ENCODE results near the gene CARMIL1.
A peak's percentile ranks its signal among the peaks of the same experiment; 100 is the strongest.
"Not testable (repeated sequence)": the region's sequence is repeated elsewhere in the genome, so short reads cannot be mapped to it uniquely, and the experiment has no call there.

Gene CARMIL1

GRCh38 chr6:25578538-25578937, 299.4 kb downstream of the CARMIL1 start:
- DNase-seq (ENCODE audit: low spot score), result no peak

- no peak for DNase-seq (ENCODE audit: low spot score)
Measured at GRCh38 chr6:25579391-25579883, 300.3 kb downstream of the CARMIL1 start.

GRCh38 chr6:25579902-25580495, 300.8 kb downstream of the CARMIL1 start:
- no peak for DNase-seq (ENCODE audit: low spot score)

- peak; percentile 6 for DNase-seq (ENCODE audit: low spot score)
Measured at GRCh38 chr6:25582101-25582500, 302.9 kb downstream of the CARMIL1 start.

GRCh38 chr6:25583099-25583498, 303.9 kb downstream of the CARMIL1 start:
- DNase-seq (ENCODE audit: low spot score), result peak; percentile 5

GRCh38 chr6:25583906-25584305, 304.7 kb downstream of the CARMIL1 start:
- no peak for DNase-seq (ENCODE audit: low spot score)

GRCh38 chr6:25585225-25585624, 306.1 kb downstream of the CARMIL1 start:
- no peak for DNase-seq (ENCODE audit: low spot score)

- DNase-seq (ENCODE audit: low spot score), result not testable (repeated sequence)
Measured at GRCh38 chr6:25586119-25586518, 306.9 kb downstream of the CARMIL1 start.

- DNase-seq (ENCODE audit: low spot score), result no peak
Measured at GRCh38 chr6:25586927-25587326, 307.8 kb downstream of the CARMIL1 start.

- no peak for DNase-seq (ENCODE audit: low spot score)
Measured at GRCh38 chr6:25590986-25591385, 311.8 kb downstream of the CARMIL1 start.

GRCh38 chr6:25596928-25597818, 318.0 kb downstream of the CARMIL1 start:
- DNase-seq (ENCODE audit: low spot score), result no peak

- no peak for DNase-seq (ENCODE audit: low spot score)
Measured at GRCh38 chr6:25599516-25600085, 320.4 kb downstream of the CARMIL1 start.

- DNase-seq (ENCODE audit: low spot score), result peak; percentile 66
Measured at GRCh38 chr6:25601800-25602673, 322.9 kb downstream of the CARMIL1 start.

- DNase-seq (ENCODE audit: low spot score), result no peak
Measured at GRCh38 chr6:25602674-25602982, 323.5 kb downstream of the CARMIL1 start.

- no peak for DNase-seq (ENCODE audit: low spot score)
Measured at GRCh38 chr6:25603251-25603650, 324.1 kb downstream of the CARMIL1 start.

GRCh38 chr6:25606151-25606550, 327.0 kb downstream of the CARMIL1 start:
- no peak for DNase-seq (ENCODE audit: low spot score)

GRCh38 chr6:25608558-25609174, 329.5 kb downstream of the CARMIL1 start:
- no peak for DNase-seq (ENCODE audit: low spot score)

GRCh38 chr6:25612666-25613065, 333.5 kb downstream of the CARMIL1 start:
- DNase-seq (ENCODE audit: low spot score), result no peak

GRCh38 chr6:25613415-25613814, 334.2 kb downstream of the CARMIL1 start:
- DNase-seq (ENCODE audit: low spot score), result no peak

GRCh38 chr6:25614052-25614451, 334.9 kb downstream of the CARMIL1 start:
- DNase-seq (ENCODE audit: low spot score), result no peak

GRCh38 chr6:25615471-25615870, 336.3 kb downstream of the CARMIL1 start:
- DNase-seq (ENCODE audit: low spot score), result no peak

- no peak for DNase-seq (ENCODE audit: low spot score)
Measured at GRCh38 chr6:25617997-25618396, 338.8 kb downstream of the CARMIL1 start.

Measured in kidney tubule cell (primary cell).